ENCODE measurements around the gene TRPC3. TPM values are rescaled to one million over a fixed set of nuclear protein-coding genes. Genes with fewer than 3 reads are reported as not detected.
A peak's percentile ranks its signal among the peaks of the same experiment; 100 is the strongest.

Gene TRPC3
- polyA plus RNA-seq (ENCODE audit: low read depth in 6 of 6) = not detected

DNA sequence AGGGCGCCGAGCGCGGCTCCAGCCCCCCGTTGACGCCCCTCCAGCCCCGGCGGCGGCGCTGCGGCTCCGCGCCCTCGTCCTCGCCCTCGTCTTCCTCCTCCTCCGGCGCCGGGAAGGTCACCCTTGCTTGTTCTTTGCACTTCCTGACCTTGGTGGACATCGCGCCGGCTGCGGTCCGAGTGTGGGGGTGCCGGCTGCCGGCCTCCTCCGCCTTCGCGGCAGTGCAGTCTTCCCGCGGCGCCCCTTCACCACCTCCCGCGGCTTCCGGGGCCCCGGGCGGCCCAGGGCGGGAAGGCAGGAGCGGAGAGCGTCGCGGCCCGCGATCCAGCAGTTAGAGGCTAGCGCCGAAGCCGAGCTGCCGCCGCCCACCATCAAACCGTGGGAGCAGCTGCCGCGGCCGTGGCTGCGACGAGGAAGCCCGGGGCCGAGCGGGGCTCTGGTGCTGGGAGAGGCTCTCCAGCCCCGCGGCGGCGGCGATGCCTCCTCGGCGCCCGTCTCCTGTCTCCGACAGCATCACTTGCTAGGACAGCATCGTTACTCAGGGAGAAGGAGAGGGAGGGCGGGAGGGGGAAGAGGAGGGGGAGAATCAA is at the start of gene TRPC3:
TSS of gene TRPC3 (minus strand) at position 540 of the 590 bp plus-strand sequence. CDS start at position 160, 380 bp downstream.
- H3K27me3 Mint-ChIP-seq = peaks cover 59 to 69% (median 68%) of the 10 kb centered on the region in 3 donors
- ATAC-seq (ENCODE audit: low read depth in 2 of 2) (peak; percentile 27 to 32), DNase-seq (peak; percentile 18)
- peaks cover 10 to 17% (median 13%) of the 10 kb centered on the region in 3 donors for H3K4me1 Mint-ChIP-seq
- H3K4me3 Mint-ChIP-seq = peak within 1 kb of the TSS; percentile 84 to 92 (median 89)
- peak within 1 kb of the TSS in 2 of 6 donors; percentile 6 to 71 for H3K27ac Mint-ChIP-seq
- H3K9me3 Mint-ChIP-seq = no peaks in the 10 kb centered on the region
- H3K36me3 Mint-ChIP-seq = no peaks in the 10 kb centered on the region

DNA sequence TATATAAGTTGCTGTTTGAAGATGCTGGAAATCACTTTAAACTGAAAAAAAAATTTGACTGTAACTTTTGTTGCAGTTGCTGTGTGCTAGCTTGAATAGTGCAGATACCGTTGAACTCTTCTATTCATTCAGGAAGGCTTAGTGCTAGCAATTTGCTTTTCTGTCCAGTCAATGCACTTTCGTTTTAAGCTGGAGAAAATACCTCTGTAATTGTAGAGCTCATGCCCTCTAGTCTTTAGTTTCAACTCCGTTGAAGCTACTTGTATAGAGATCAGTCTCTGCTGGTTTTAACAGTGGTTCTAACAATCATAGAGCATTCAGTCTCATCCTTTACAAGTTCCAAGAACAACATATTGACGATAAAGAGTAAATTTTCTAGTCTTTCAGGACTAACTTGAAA is 49.0 kb upstream of the TRPC3 start:
- Mint-ChIP-seq H3K27me3 (peaks cover 11 to 16% (median 15%) of the 10 kb centered on the region in 3 donors), H3K27ac (no peak overlapping the region), H3K36me3 (no peaks in the 10 kb centered on the region), H3K4me3 (no peak overlapping the region), H3K9me3 (no peaks in the 10 kb centered on the region), H3K4me1 (no peaks in the 10 kb centered on the region)
- no peak for ATAC-seq (ENCODE audit: low read depth in 2 of 2)
- DNase-seq = no peak

- Mint-ChIP-seq H3K4me1 (no peaks in the 10 kb centered on the region), H3K27me3 (peaks cover 11 to 25% (median 19%) of the 10 kb centered on the region in 3 donors), H3K27ac (no peak overlapping the region), H3K36me3 (no peaks in the 10 kb centered on the region), H3K4me3 (peak overlapping the region in 1 of 8 donors; percentile 43), H3K9me3 (no peaks in the 10 kb centered on the region)
- ATAC-seq (ENCODE audit: low read depth in 2 of 2) (no peak), DNase-seq (no peak)
Measured at GRCh38 chr4:121998024-121998423, 46.2 kb upstream of the TRPC3 start.

DNA sequence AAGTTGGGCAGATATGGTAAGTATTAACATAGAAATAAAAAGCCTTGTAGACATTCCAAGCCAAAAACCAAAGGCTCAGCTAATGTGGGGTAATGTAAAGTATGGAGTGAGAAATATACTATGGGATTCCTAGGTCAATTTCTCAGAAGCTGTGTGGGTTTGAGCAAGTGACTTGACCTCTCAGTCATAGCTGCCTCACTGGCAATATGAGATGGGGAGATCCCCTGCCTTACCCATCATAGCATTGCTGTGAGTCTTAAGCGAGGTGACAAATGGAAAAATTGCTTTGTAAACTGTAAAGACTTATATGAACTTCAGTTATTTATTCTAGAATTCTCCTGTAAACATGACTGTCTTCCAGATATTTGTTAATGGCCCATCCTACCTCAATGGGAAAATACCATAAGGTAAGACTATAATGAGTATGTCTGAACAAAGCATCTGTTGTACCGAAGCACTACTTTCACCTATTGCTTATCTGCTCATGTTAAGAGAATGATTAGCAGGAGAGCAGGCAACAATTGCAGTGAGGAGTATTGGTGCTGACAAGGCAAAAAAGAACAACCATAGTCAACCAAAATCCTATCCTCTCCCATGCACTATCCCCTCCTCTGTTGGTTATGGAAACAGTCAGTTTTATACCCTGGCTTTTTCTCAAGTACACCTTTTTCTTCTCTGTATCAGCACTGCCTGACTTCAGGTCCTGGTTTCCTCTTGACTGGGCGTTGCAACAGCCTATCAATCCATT is 44.1 kb upstream of the TRPC3 start:
- H3K36me3 Mint-ChIP-seq = no peaks in the 10 kb centered on the region
- peaks cover 0 to 21% (median 11%) of the 10 kb centered on the region in 3 donors for H3K27me3 Mint-ChIP-seq
- no peaks in the 10 kb centered on the region for H3K9me3 Mint-ChIP-seq
- H3K4me1 Mint-ChIP-seq = no peaks in the 10 kb centered on the region
- no peak for ATAC-seq (ENCODE audit: low read depth in 2 of 2)
- no peak for DNase-seq
- H3K4me3 Mint-ChIP-seq = no peak overlapping the region
- H3K27ac Mint-ChIP-seq = peak overlapping the region in 1 of 6 donors; percentile 62

DNA sequence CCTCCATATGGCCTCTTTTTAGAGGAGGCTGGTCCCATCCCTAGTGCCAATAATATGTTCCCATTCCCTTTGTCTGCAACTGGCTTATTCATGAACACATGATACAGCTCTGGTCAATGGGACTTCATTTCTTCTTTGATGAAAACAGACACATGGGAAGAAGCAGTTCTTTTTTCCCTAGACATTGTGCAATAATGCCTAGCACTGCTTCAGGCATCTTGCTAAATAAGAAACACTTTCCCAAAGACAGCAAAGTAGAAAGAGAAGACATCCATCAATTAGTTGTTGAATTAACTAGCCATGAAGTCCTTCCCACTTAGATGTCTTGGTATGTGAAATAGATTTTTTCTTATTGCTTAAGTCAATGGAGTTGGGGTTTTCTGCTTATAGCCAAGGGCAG is 40.1 kb upstream of the TRPC3 start:
- ATAC-seq (ENCODE audit: low read depth in 2 of 2) (no peak), DNase-seq (no peak)
- Mint-ChIP-seq H3K27ac (peak overlapping the region in 1 of 6 donors; percentile 13), H3K36me3 (no peaks in the 10 kb centered on the region), H3K9me3 (peaks cover 0 to 3% (median 0%) of the 10 kb centered on the region in 7 donors), H3K27me3 (peaks cover 20 to 39% (median 32%) of the 10 kb centered on the region in 3 donors), H3K4me1 (no peaks in the 10 kb centered on the region), H3K4me3 (no peak overlapping the region)

- peaks cover 20 to 39% (median 28%) of the 10 kb centered on the region in 3 donors for H3K27me3 Mint-ChIP-seq
- no peaks in the 10 kb centered on the region for H3K4me1 Mint-ChIP-seq
- no peaks in the 10 kb centered on the region for H3K36me3 Mint-ChIP-seq
- no peak for DNase-seq
- no peak overlapping the region for H3K4me3 Mint-ChIP-seq
- H3K9me3 Mint-ChIP-seq = peaks cover 0 to 3% (median 0%) of the 10 kb centered on the region in 7 donors
- no peak for ATAC-seq (ENCODE audit: low read depth in 2 of 2)
- no peak overlapping the region for H3K27ac Mint-ChIP-seq
Measured at GRCh38 chr4:121990489-121990888, 38.6 kb upstream of the TRPC3 start.

- no peak overlapping the region for H3K4me3 Mint-ChIP-seq
- DNase-seq = no peak
- H3K27ac Mint-ChIP-seq = no peak overlapping the region
- H3K36me3 Mint-ChIP-seq = no peaks in the 10 kb centered on the region
- H3K27me3 Mint-ChIP-seq = peaks cover 20 to 39% (median 26%) of the 10 kb centered on the region in 3 donors
- no peak for ATAC-seq (ENCODE audit: low read depth in 2 of 2)
- peaks cover 0 to 3% (median 0%) of the 10 kb centered on the region in 7 donors for H3K9me3 Mint-ChIP-seq
- no peaks in the 10 kb centered on the region for H3K4me1 Mint-ChIP-seq
Measured at GRCh38 chr4:121989715-121990114, 37.9 kb upstream of the TRPC3 start.

- Mint-ChIP-seq H3K4me1 (no peaks in the 10 kb centered on the region), H3K4me3 (no peak overlapping the region), H3K27ac (no peak overlapping the region), H3K27me3 (peaks cover 20 to 39% (median 24%) of the 10 kb centered on the region in 3 donors), H3K36me3 (no peaks in the 10 kb centered on the region), H3K9me3 (peaks cover 0 to 3% (median 0%) of the 10 kb centered on the region in 7 donors)
- DNase-seq (no peak), ATAC-seq (ENCODE audit: low read depth in 2 of 2) (no peak)
Measured at GRCh38 chr4:121988950-121989349, 37.1 kb upstream of the TRPC3 start.

DNA sequence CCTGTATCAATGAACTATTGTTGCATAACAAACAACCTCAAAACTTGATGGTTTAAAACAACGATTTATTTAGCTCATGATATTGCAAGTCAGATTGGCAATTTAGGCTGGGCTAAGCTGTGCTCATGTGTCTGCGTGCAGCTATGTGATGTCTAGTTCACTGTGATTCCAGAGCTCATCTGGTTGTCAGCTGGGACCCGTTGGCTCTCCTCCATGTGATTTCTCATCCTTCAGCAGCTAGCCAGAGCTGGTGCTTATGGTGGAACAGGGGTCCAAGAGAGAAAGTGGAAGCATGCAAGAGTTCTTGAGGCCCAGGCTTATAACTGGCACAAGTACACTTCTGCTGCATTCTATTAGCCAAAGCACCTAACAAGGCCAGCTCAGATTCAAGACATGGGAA is 28.8 kb upstream of the TRPC3 start:
- Mint-ChIP-seq H3K4me3 (no peak overlapping the region), H3K27ac (no peak overlapping the region), H3K9me3 (no peaks in the 10 kb centered on the region), H3K36me3 (no peaks in the 10 kb centered on the region), H3K27me3 (peaks cover 2 to 9% (median 8%) of the 10 kb centered on the region in 3 donors), H3K4me1 (peaks cover 7 to 23% (median 20%) of the 10 kb centered on the region in 3 donors)
- no peak for ATAC-seq (ENCODE audit: low read depth in 2 of 2)
- no peak for DNase-seq

DNA sequence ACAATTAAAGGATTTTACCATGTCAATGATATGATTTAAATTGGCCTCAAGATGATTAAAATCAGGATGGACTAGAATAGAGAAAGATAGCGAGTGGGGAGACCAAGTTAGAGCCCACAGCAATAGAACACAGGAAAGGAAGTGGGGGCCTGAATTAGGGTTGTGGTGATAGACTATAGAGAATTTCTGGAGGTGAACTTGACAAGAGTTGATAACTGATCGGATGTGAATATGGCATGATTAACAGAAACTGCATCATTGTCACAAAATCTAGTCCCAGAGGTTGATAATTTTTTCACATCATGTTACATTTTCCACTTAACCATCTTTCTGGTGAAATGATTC is 26.3 kb upstream of the TRPC3 start:
- no peaks in the 10 kb centered on the region for H3K9me3 Mint-ChIP-seq
- no peaks in the 10 kb centered on the region for H3K36me3 Mint-ChIP-seq
- H3K27ac Mint-ChIP-seq = peak overlapping the region in 4 of 6 donors; percentile 0 to 74 (median 36)
- DNase-seq = no peak
- H3K4me1 Mint-ChIP-seq = peaks cover 7 to 23% (median 20%) of the 10 kb centered on the region in 3 donors
- peak; percentile 16 to 43 for ATAC-seq (ENCODE audit: low read depth in 2 of 2)
- peaks cover 8 to 14% (median 12%) of the 10 kb centered on the region in 3 donors for H3K27me3 Mint-ChIP-seq
- peak overlapping the region in 7 of 8 donors; percentile 13 to 62 (median 57) for H3K4me3 Mint-ChIP-seq

- DNase-seq = peak; percentile 49
- H3K27me3 Mint-ChIP-seq = peaks cover 8 to 14% (median 12%) of the 10 kb centered on the region in 3 donors
- peak overlapping the region in 4 of 6 donors; percentile 0 to 74 (median 69) for H3K27ac Mint-ChIP-seq
- H3K9me3 Mint-ChIP-seq = no peaks in the 10 kb centered on the region
- H3K4me3 Mint-ChIP-seq = peak overlapping the region in 7 of 8 donors; percentile 13 to 62 (median 57)
- H3K4me1 Mint-ChIP-seq = peaks cover 7 to 23% (median 20%) of the 10 kb centered on the region in 3 donors
- peak; percentile 87 to 96 for ATAC-seq (ENCODE audit: low read depth in 2 of 2)
- no peaks in the 10 kb centered on the region for H3K36me3 Mint-ChIP-seq
Measured at GRCh38 chr4:121977251-121978171, 25.7 kb upstream of the TRPC3 start.

- no peak for ATAC-seq (ENCODE audit: low read depth in 2 of 2)
- H3K36me3 Mint-ChIP-seq = no peaks in the 10 kb centered on the region
- H3K4me1 Mint-ChIP-seq = peaks cover 7 to 23% (median 20%) of the 10 kb centered on the region in 3 donors
- H3K27ac Mint-ChIP-seq = no peak overlapping the region
- H3K27me3 Mint-ChIP-seq = peaks cover 12 to 20% (median 18%) of the 10 kb centered on the region in 3 donors
- no peak overlapping the region for H3K4me3 Mint-ChIP-seq
- DNase-seq = no peak
- no peaks in the 10 kb centered on the region for H3K9me3 Mint-ChIP-seq
Measured at GRCh38 chr4:121975784-121976183, 23.9 kb upstream of the TRPC3 start.

DNA sequence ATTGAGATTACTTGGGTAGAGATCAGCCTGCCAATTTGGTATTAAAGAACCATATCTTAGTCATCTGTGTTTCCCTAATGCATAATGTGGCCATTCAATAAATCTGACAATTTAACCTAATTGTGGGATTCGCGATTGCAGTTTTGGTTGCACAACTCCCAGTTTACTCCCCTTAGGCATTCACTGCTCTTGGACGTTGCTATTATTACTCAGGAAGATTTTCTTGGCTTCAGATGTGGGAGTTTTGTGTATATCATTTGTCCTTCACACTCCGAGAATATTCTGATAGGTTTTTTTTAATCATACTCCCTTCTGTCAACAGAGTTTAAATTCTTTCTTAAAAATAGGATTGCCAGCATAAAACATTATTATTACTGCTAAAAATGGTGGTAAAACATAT is 22.0 kb upstream of the TRPC3 start:
- no peak for ATAC-seq (ENCODE audit: low read depth in 2 of 2)
- Mint-ChIP-seq H3K36me3 (no peaks in the 10 kb centered on the region), H3K27me3 (peaks cover 19 to 25% (median 25%) of the 10 kb centered on the region in 3 donors), H3K27ac (no peak overlapping the region), H3K4me3 (no peak overlapping the region), H3K9me3 (no peaks in the 10 kb centered on the region), H3K4me1 (peaks cover 7 to 20% (median 20%) of the 10 kb centered on the region in 3 donors)
- DNase-seq = no peak
